OCI-LY7 (cell line): ENCODE data around the gene KCNMA1.

Experiments used
- EZH2phosphoT487 ChIP-seq: fragments of 200-600 bp; sonication (generic); IDR thresholded peaks from 2 replicates; pipeline ENCODE4 v1.6.1; 2018; ENCODE audit warnings: low read depth, borderline replicate concordance, mild to moderate bottlenecking, mixed run types, antibody characterized with exemption, low read length, moderate library complexity, mixed read lengths
- TF ChIP-seq, protein P1 (sequence below): fragments of 200-600 bp; sonication (generic); conservative IDR thresholded peaks from 2 replicates; pipeline ENCODE4 v1.5.1; 2014; ENCODE audit warnings: mild to moderate bottlenecking, antibody characterized with exemption, low read length, moderate library complexity, mixed read lengths

DNA sequence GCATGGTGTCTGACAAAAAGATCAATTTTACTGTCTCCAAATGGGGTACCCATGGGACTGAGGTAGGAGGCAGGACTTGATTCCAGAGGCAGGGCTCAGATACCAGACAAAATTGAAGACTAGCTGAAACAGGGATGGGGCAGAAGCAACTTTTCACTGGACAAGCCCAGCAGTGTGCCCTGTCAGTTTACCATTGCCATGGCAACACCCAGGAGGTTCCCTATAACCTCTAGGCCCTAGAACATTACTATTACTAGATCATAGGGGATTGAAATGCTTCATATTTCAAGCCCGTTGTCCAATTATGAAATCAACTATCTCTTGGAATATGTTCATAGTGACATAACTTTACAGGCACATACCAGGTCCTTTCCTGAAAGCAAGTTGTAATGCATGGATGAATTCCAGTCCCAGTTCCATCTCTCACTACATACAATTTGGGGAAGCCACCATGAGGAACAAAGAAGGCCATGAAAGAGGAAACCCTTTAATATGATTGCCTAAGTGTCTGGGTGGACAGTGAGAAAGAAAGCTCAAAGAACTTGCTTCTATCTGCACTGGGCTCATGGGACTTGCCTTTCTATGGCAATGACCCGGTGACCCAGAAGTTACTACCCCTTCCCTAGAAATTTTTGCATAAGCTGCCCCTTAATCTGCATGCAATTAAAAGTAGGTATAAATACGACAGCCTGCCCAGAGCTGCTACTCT, 557.9 kb downstream of the KCNMA1 start:
- TF ChIP-seq, protein P1, sequence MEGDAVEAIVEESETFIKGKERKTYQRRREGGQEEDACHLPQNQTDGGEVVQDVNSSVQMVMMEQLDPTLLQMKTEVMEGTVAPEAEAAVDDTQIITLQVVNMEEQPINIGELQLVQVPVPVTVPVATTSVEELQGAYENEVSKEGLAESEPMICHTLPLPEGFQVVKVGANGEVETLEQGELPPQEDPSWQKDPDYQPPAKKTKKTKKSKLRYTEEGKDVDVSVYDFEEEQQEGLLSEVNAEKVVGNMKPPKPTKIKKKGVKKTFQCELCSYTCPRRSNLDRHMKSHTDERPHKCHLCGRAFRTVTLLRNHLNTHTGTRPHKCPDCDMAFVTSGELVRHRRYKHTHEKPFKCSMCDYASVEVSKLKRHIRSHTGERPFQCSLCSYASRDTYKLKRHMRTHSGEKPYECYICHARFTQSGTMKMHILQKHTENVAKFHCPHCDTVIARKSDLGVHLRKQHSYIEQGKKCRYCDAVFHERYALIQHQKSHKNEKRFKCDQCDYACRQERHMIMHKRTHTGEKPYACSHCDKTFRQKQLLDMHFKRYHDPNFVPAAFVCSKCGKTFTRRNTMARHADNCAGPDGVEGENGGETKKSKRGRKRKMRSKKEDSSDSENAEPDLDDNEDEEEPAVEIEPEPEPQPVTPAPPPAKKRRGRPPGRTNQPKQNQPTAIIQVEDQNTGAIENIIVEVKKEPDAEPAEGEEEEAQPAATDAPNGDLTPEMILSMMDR = no peak
- TF ChIP-seq EZH2phosphoT487 = no peak
